Measurements from ENCODE around the gene INTS1. TPM values are rescaled to one million over a fixed set of nuclear protein-coding genes. Genes with fewer than 3 reads are reported as not detected.

The INTS1 gene
- total and polyA plus RNA-seq, 2 donors (not counting 1 experiment from before 2014, with no cell fraction given), result 128 to 160 TPM

GRCh38 chr7:1489336-1489735 lies 14.9 kb downstream of the INTS1 start:
- H3K36me3 ChIP-seq (replicated peaks in 1 of 2; ENCODE audit: control extremely low read depth in 1 of 2, control insufficient read depth in 1 of 2, extremely low read depth in 1 of 2, insufficient read depth in 2 of 2, low read length in 1 of 2), result peaks cover 0 to 73% of the 10 kb centered on the region in 2 experiments
- no peaks in the 10 kb centered on the region for H3K27me3 ChIP-seq (replicated peaks in 1 of 4; ENCODE audit: control extremely low read depth in 1 of 4, control insufficient read depth in 3 of 4, insufficient read depth in 4 of 4, low read length in 3 of 4)
- H3K27ac Mint-ChIP-seq, result peak overlapping the region; percentile 32
- no peak for DNase-seq
- intact Hi-C loops (cut with micrococcal nuclease), result no loop called here
- POLR2A ChIA-PET, result no interaction called here
- WGBS (ENCODE audit: insufficient coverage), result 99% methylated on average over 16 of the region's 18 CpGs
- H3K27me3 Mint-ChIP-seq, result no peaks in the 10 kb centered on the region
- no peaks in the 10 kb centered on the region for H3K4me1 Mint-ChIP-seq
- H3K4me1 ChIP-seq (ENCODE audit: control insufficient read depth in 2 of 2, insufficient read depth in 2 of 2, low read length in 2 of 2), result no peaks in the 10 kb centered on the region
- no peak overlapping the region for H3K4me3 Mint-ChIP-seq
- H3K9ac ChIP-seq (ENCODE audit: low read length), result no peak overlapping the region
- no peaks in the 10 kb centered on the region for H3K79me2 ChIP-seq (ENCODE audit: control insufficient read depth, insufficient read depth, low read length)
- no peaks in the 10 kb centered on the region for H3K9me3 Mint-ChIP-seq (ENCODE audit: insufficient read depth)
- no peak for TF ChIP-seq CTCF (IDR thresholded peaks at IDR 0.05)
- no peak for TF ChIP-seq EZH2 (IDR thresholded peaks at IDR 0.05; ENCODE audit: borderline replicate concordance, insufficient read depth, low read depth, low read length, poor library complexity, severe bottlenecking)
- no peak overlapping the region for H3K4me3 ChIP-seq (ENCODE audit: control extremely low read depth in 1 of 5, extremely low read depth in 1 of 5, insufficient read depth in 1 of 5, low read depth in 2 of 5, low read length in 4 of 5)
- H3K4me2 ChIP-seq (replicated peaks; ENCODE audit: low read depth, low read length, poor library complexity, severe bottlenecking), result no peak overlapping the region
- H4K20me1 ChIP-seq (ENCODE audit: control insufficient read depth, insufficient read depth, low read length, poor library complexity, severe bottlenecking), result peaks cover 6% of the 10 kb centered on the region
- H3K9me3 ChIP-seq (ENCODE audit: control extremely low read depth in 1 of 3, control insufficient read depth in 2 of 3, insufficient read depth in 1 of 3, low read length in 2 of 3), result no peaks in the 10 kb centered on the region
- ATAC-seq (ENCODE audit: low read depth), result no peak
- no peak overlapping the region for H3K27ac ChIP-seq (ENCODE audit: low read length in 2 of 2)
- H2AFZ ChIP-seq (ENCODE audit: insufficient read depth, low read depth, low read length, poor library complexity, severe bottlenecking), result no peak overlapping the region
- CTCF ChIA-PET, result no interaction called here

- Histone ChIP-seq H3K27me3 (replicated peaks in 1 of 4; ENCODE audit: control extremely low read depth in 1 of 4, control insufficient read depth in 3 of 4, insufficient read depth in 4 of 4, low read length in 3 of 4) (no peaks in the 10 kb centered on the region), H3K4me2 (replicated peaks; ENCODE audit: low read depth, low read length, poor library complexity, severe bottlenecking) (no peak overlapping the region), H3K4me1 (ENCODE audit: control insufficient read depth in 2 of 2, insufficient read depth in 2 of 2, low read length in 2 of 2) (no peaks in the 10 kb centered on the region), H3K27ac (ENCODE audit: low read length in 2 of 2) (no peak overlapping the region), H3K4me3 (ENCODE audit: control extremely low read depth in 1 of 5, extremely low read depth in 1 of 5, insufficient read depth in 1 of 5, low read depth in 2 of 5, low read length in 4 of 5) (no peak overlapping the region), H4K20me1 (ENCODE audit: control insufficient read depth, insufficient read depth, low read length, poor library complexity, severe bottlenecking) (peaks cover 6% of the 10 kb centered on the region), H3K9ac (ENCODE audit: low read length) (no peak overlapping the region), H3K9me3 (ENCODE audit: control extremely low read depth in 1 of 3, control insufficient read depth in 2 of 3, insufficient read depth in 1 of 3, low read length in 2 of 3) (no peaks in the 10 kb centered on the region), H2AFZ (ENCODE audit: insufficient read depth, low read depth, low read length, poor library complexity, severe bottlenecking) (no peak overlapping the region), H3K36me3 (replicated peaks in 1 of 2; ENCODE audit: control extremely low read depth in 1 of 2, control insufficient read depth in 1 of 2, extremely low read depth in 1 of 2, insufficient read depth in 2 of 2, low read length in 1 of 2) (peaks cover 0 to 81% of the 10 kb centered on the region in 2 experiments), H3K79me2 (ENCODE audit: control insufficient read depth, insufficient read depth, low read length) (no peaks in the 10 kb centered on the region)
- H3K27ac Mint-ChIP-seq, result no peak overlapping the region
- H3K9me3 Mint-ChIP-seq (ENCODE audit: insufficient read depth), result no peaks in the 10 kb centered on the region
- no peak overlapping the region for H3K4me3 Mint-ChIP-seq
- POLR2A ChIA-PET, result no interaction called here
- DNase-seq, result no peak
- H3K27me3 Mint-ChIP-seq, result no peaks in the 10 kb centered on the region
- WGBS (ENCODE audit: insufficient coverage), result 93% methylated on average over 20 of the region's 20 CpGs
- no peak for TF ChIP-seq EZH2 (IDR thresholded peaks at IDR 0.05; ENCODE audit: borderline replicate concordance, insufficient read depth, low read depth, low read length, poor library complexity, severe bottlenecking)
- no peak for TF ChIP-seq CTCF (IDR thresholded peaks at IDR 0.05)
- CTCF ChIA-PET, result no interaction called here
- ATAC-seq (ENCODE audit: low read depth), result no peak
- intact Hi-C loops (cut with micrococcal nuclease), result no loop called here
- no peaks in the 10 kb centered on the region for H3K4me1 Mint-ChIP-seq
Measured at GRCh38 chr7:1488016-1488415, 16.2 kb downstream of the INTS1 start.

Measured in B cell (primary cell).